ENCODE results near the gene ROPN1B.

GRCh38 chr3:126008219-126008618 lies 39.2 kb downstream of the ROPN1B start:
- TF ChIP-seq, protein P1, sequence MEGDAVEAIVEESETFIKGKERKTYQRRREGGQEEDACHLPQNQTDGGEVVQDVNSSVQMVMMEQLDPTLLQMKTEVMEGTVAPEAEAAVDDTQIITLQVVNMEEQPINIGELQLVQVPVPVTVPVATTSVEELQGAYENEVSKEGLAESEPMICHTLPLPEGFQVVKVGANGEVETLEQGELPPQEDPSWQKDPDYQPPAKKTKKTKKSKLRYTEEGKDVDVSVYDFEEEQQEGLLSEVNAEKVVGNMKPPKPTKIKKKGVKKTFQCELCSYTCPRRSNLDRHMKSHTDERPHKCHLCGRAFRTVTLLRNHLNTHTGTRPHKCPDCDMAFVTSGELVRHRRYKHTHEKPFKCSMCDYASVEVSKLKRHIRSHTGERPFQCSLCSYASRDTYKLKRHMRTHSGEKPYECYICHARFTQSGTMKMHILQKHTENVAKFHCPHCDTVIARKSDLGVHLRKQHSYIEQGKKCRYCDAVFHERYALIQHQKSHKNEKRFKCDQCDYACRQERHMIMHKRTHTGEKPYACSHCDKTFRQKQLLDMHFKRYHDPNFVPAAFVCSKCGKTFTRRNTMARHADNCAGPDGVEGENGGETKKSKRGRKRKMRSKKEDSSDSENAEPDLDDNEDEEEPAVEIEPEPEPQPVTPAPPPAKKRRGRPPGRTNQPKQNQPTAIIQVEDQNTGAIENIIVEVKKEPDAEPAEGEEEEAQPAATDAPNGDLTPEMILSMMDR (IDR thresholded peaks at IDR 0.05 in 8 of 11, conservative IDR thresholded peaks at IDR 0.05 in 3 of 11), result no peak
- no peak for TF ChIP-seq POLR2A (IDR thresholded peaks at IDR 0.05)
